Measurements from ENCODE around the gene KNG1. TPM values are rescaled to one million over a fixed set of nuclear protein-coding genes. Genes with fewer than 3 reads are reported as not detected.

The KNG1 gene
- total RNA-seq, 1 donor from 2014 or later, result not detected

- H3K9me3 Mint-ChIP-seq, result no peaks in the 10 kb centered on the region
These were observed 70.7 kb downstream of the KNG1 start for GRCh38 chr3:186787642-186788481.

DNA sequence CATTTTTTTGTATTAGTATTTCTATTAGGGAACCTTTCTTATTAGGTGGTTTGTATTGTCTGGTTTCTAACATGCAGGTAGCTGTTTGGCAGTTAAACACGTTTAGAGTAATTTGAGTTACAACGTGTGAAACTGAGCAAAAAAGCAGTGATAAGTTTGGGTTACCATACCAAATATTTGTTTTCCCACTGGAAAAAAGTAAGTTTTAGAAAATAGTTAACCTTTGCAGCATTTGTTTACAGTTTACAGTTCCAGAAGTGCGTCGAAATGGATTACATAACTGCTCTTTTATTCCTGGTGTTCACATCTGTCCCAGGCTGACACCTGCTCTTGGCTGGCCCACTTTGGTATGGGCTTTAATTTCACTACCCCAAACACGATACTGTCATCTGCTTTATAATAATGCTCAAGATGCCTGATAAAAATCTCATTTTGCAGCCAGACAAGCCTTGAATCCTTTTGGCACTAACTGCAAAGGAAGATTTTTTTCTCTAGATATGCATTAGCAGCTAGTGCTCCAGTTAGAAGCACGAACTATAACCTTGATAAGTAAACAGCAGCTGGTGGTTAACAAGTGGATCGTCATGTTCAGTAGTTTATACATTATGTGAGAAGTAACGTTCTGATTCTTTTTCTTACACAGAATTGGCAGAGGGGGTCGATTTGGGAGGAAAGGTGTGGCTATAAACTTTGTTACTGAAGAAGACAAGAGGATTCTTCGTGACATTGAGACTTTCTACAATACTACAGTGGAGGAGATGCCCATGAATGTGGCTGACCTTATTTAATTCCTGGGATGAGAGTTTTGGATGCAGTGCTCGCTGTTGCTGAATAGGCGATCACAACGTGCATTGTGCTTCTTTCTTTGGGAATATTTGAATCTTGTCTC is 71.6 kb downstream of the KNG1 start:
- H3K27ac Mint-ChIP-seq, result peak overlapping the region; percentile 73
- DNase-seq (no peak), ATAC-seq (ENCODE audit: low read depth) (no peak)
- H3K4me1 Mint-ChIP-seq, result peaks cover 54% of the 10 kb centered on the region
- CTCF ChIA-PET, result no interaction called here
- H3K27me3 Mint-ChIP-seq, result no peaks in the 10 kb centered on the region
- no peaks in the 10 kb centered on the region for H3K9me3 Mint-ChIP-seq
- TF ChIP-seq, protein P1, sequence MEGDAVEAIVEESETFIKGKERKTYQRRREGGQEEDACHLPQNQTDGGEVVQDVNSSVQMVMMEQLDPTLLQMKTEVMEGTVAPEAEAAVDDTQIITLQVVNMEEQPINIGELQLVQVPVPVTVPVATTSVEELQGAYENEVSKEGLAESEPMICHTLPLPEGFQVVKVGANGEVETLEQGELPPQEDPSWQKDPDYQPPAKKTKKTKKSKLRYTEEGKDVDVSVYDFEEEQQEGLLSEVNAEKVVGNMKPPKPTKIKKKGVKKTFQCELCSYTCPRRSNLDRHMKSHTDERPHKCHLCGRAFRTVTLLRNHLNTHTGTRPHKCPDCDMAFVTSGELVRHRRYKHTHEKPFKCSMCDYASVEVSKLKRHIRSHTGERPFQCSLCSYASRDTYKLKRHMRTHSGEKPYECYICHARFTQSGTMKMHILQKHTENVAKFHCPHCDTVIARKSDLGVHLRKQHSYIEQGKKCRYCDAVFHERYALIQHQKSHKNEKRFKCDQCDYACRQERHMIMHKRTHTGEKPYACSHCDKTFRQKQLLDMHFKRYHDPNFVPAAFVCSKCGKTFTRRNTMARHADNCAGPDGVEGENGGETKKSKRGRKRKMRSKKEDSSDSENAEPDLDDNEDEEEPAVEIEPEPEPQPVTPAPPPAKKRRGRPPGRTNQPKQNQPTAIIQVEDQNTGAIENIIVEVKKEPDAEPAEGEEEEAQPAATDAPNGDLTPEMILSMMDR (IDR thresholded peaks at IDR 0.05), result no peak
- intact Hi-C loops (cut with micrococcal nuclease), result loop anchor here (10.0 kb wide), 1 partner anchor 534 kb away; no protein-coding TSS in a partner anchor
- peak overlapping the region; percentile 41 for H3K4me3 Mint-ChIP-seq
- peaks cover 92% of the 10 kb centered on the region for H3K36me3 Mint-ChIP-seq (ENCODE audit: low read depth)
- POLR2A ChIA-PET, result interaction anchor here (0.7 to 3.1 kb wide), 4 partner anchors 16 to 233 kb away, joined by 3 to 10 read pairs (median 3); no protein-coding TSS in a partner anchor

More at GRCh38 chr3:186787642-186788481, 70.7 kb downstream of the KNG1 start:
- no peak for ATAC-seq (ENCODE audit: low read depth)
- TF ChIP-seq, protein P1 (IDR thresholded peaks at IDR 0.05), result no peak
- POLR2A ChIA-PET, result interaction anchor here (0.6 to 3.1 kb wide), 5 partner anchors 15 to 306 kb away, joined by 3 to 10 read pairs (median 3); no protein-coding TSS in a partner anchor
- H3K27ac Mint-ChIP-seq, result peak overlapping the region; percentile 54
- H3K27me3 Mint-ChIP-seq, result no peaks in the 10 kb centered on the region
- H3K4me1 Mint-ChIP-seq, result peaks cover 55% of the 10 kb centered on the region
- CTCF ChIA-PET, result no interaction called here
- DNase-seq, result no peak
- intact Hi-C loops (cut with micrococcal nuclease), result loop anchor here (10.0 kb wide), 1 partner anchor 533 kb away; no protein-coding TSS in a partner anchor
- peaks cover 93% of the 10 kb centered on the region for H3K36me3 Mint-ChIP-seq (ENCODE audit: low read depth)
- H3K4me3 Mint-ChIP-seq, result peak overlapping the region; percentile 98

DNA sequence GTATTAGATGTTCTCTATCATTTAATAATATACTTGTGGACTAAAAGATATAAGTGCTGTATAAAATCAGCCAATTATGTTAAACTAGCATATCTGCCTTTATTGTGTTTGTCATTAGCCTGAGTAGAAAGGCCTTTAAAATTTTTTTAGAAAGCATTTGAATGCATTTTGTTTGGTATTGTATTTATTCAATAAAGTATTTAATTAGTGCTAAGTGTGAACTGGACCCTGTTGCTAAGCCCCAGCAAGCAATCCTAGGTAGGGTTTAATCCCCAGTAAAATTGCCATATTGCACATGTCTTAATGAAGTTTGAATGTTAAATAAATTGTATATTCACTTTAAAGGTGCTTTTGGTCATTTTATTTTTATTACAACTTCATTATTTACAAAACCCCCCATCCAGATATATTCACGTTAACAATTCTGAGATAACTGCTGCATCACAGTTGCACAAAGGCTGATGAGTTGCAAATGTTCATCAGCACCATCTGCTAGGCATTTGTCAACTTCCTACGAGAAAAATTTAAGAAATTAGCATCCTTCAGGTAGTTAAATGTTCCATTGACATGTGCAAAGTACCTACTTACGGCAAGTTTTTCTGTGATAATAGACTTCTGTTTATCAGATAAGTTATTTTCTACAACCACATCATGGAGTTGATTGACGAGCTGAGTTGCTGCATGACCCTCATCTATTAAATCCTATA is 72.5 kb downstream of the KNG1 start:
- Mint-ChIP-seq H3K4me3 (no peak overlapping the region), H3K36me3 (ENCODE audit: low read depth) (peaks cover 92% of the 10 kb centered on the region), H3K4me1 (peaks cover 47% of the 10 kb centered on the region), H3K9me3 (no peaks in the 10 kb centered on the region), H3K27me3 (no peaks in the 10 kb centered on the region), H3K27ac (peak overlapping the region; percentile 73)
- no peak for DNase-seq
- intact Hi-C loops (cut with micrococcal nuclease), result loop anchor here (10.0 kb wide), 1 partner anchor 535 kb away; no protein-coding TSS in a partner anchor
- POLR2A ChIA-PET, result interaction anchor here (0.7 to 3.1 kb wide), 10 partner anchors 11 to 174 kb away, joined by 3 to 10 read pairs (median 4); partner anchors contain the start of gene RFC4
- TF ChIP-seq, protein P1 (IDR thresholded peaks at IDR 0.05), result no peak
- ATAC-seq (ENCODE audit: low read depth), result no peak
- CTCF ChIA-PET, result no interaction called here

GRCh38 chr3:186790261-186790981 is 73.3 kb downstream of the KNG1 start:
- TF ChIP-seq, protein P1 (IDR thresholded peaks at IDR 0.05), result no peak
- no peak overlapping the region for H3K4me3 Mint-ChIP-seq
- POLR2A ChIA-PET, result interaction anchor here (0.7 to 1.0 kb wide), 9 partner anchors 10 to 175 kb away, joined by 3 to 6 read pairs (median 3); partner anchors contain the start of gene RFC4
- peaks cover 40% of the 10 kb centered on the region for H3K4me1 Mint-ChIP-seq
- peak overlapping the region; percentile 56 for H3K27ac Mint-ChIP-seq
- intact Hi-C loops (cut with micrococcal nuclease), result no loop called here
- CTCF ChIA-PET, result no interaction called here
- no peaks in the 10 kb centered on the region for H3K9me3 Mint-ChIP-seq
- peaks cover 86% of the 10 kb centered on the region for H3K36me3 Mint-ChIP-seq (ENCODE audit: low read depth)
- DNase-seq (no peak), ATAC-seq (ENCODE audit: low read depth) (no peak)
- H3K27me3 Mint-ChIP-seq, result no peaks in the 10 kb centered on the region

Other genes starting within 250 kb of the KNG1 start
- 4.0 and 4.6 TPM in 2 replicates for gene CRYGS, start 173.0 kb upstream of the KNG1 start, total RNA-seq
- 11.9 and 15.4 TPM in 2 replicates for gene TBCCD1, start 150.0 kb upstream of the KNG1 start, total RNA-seq
- 51.3 and 52.5 TPM in 2 replicates for gene DNAJB11, start 146.6 kb upstream of the KNG1 start, total RNA-seq
- not detected in 2 replicates for gene AHSG, start 104.3 kb upstream of the KNG1 start, total RNA-seq
- not detected in 2 replicates for gene FETUB, start 77.0 kb upstream of the KNG1 start, total RNA-seq
- not detected in 2 replicates for gene HRG, start 51.3 kb upstream of the KNG1 start, total RNA-seq
- 533 and 574 TPM in 2 replicates for gene EIF4A2, start 66.2 kb downstream of the KNG1 start, total RNA-seq
- 28.8 and 29.9 TPM in 2 replicates for gene RFC4, start 89.1 kb downstream of the KNG1 start, total RNA-seq
- not detected in 2 replicates for gene ADIPOQ, start 125.4 kb downstream of the KNG1 start, total RNA-seq
- 294 and 328 TPM in 2 replicates for gene ST6GAL1, start 213.2 kb downstream of the KNG1 start, total RNA-seq

All from activated B cell treated with CpG ODN at 0.5 μM for 24 hours (primary cell).